Natural killer cell (primary cell): Measurements from ENCODE around the gene PPP1R11. TPM values are rescaled to one million over a fixed set of nuclear protein-coding genes. Genes with fewer than 3 reads are reported as not detected.
"Not testable (repeated sequence)": the region's sequence is repeated elsewhere in the genome, so short reads cannot be mapped to it uniquely, and the experiment has no call there.

Experiments
- ATAC-seq, 3 donors: fragments of 150-1000 bp in 2 of 3; fragments of 200-7000 bp in 1 of 3; cut with Tn5 transposase; 1 replicate in 1 of 3; 2 replicates in 2 of 3; pipeline ENCODE4 v1.10.0; 2021; ENCODE audit warnings: mild to moderate bottlenecking in 2 of 3, moderate library complexity in 2 of 3
- DNase-seq, 2 donors: peaks; one replicate each; pipeline versions ENCODE4 v3.0.0 to v3.0.0-alpha.2; 2013 to 2021; ENCODE audit warnings: mixed read lengths in 1 of 2
- H3K27ac ChIP-seq: one replicate; pipeline ENCODE4 v1.5.1; 2013; ENCODE audit warnings: mild to moderate bottlenecking, low read length
- H3K27me3 ChIP-seq: one replicate; pipeline ENCODE4 v1.6.1; 2013; ENCODE audit warnings: low read length; ENCODE audit not compliant: control insufficient read depth, insufficient read depth
- H3K36me3 ChIP-seq: one replicate; pipeline ENCODE4 v1.6.1; 2013; ENCODE audit warnings: low read length; ENCODE audit not compliant: control insufficient read depth, insufficient read depth
- H3K4me1 ChIP-seq: one replicate; pipeline ENCODE4 v1.6.1; 2013; ENCODE audit warnings: low read length; ENCODE audit not compliant: control insufficient read depth, insufficient read depth
- H3K4me3 ChIP-seq: one replicate; pipeline ENCODE4 v1.5.1; 2013; ENCODE audit warnings: low read length
- H3K9me3 ChIP-seq: one replicate; pipeline ENCODE4 v1.6.1; 2013; ENCODE audit warnings: low read length; ENCODE audit not compliant: control insufficient read depth, insufficient read depth
- H3K27ac Mint-ChIP-seq, 2 donors: one replicate each; pipeline ENCODE4 v1.8.0; 2022; ENCODE audit warnings: mild to moderate bottlenecking in 2 of 2, mixed read lengths in 2 of 2, moderate library complexity in 1 of 2
- H3K27me3 Mint-ChIP-seq, 2 donors: one replicate each; pipeline ENCODE4 v1.8.0; 2022; ENCODE audit warnings: low read depth in 2 of 2, mixed read lengths in 2 of 2
- H3K36me3 Mint-ChIP-seq: one replicate; pipeline ENCODE4 v1.8.0; 2022; ENCODE audit warnings: mixed read lengths
- H3K4me1 Mint-ChIP-seq, 2 donors: one replicate each; pipeline ENCODE4 v1.8.0; 2022; ENCODE audit warnings: mixed read lengths in 2 of 2
- H3K4me3 Mint-ChIP-seq: one replicate; pipeline ENCODE4 v1.8.0; 2022; ENCODE audit warnings: mild to moderate bottlenecking, moderate library complexity, mixed read lengths
- H3K9me3 Mint-ChIP-seq, 2 donors: one replicate each; pipeline ENCODE4 v1.8.0; 2022; ENCODE audit warnings: mixed read lengths in 2 of 2
- WGBS: methylation state at CpG from one replicate; pipeline ENCODE4 v1.1.7; 2013; ENCODE audit warnings: missing lambda C conversion rate; ENCODE audit not compliant: insufficient coverage; 5-methylcytosine and 5-hydroxymethylcytosine counted together
- intact Hi-C: fragments of 100-400 bp; cut with micrococcal nuclease; formaldehyde crosslinking; loops from one replicate; pipeline ENCODE4 v1.14.2; 2022
- total RNA-seq, 4 donors: library from RNA; stranded (reverse); fragments of 120-200 nt in 1 of 4; gene quantifications; one replicate each; pipeline versions ENCODE4 v1.2.3 to v1.2.4, GENCODE V29; 2013 to 2022
- TF ChIP-seq, protein P1 (sequence below): fragments of 200-600 bp; IDR thresholded peaks from one replicate; pipeline ENCODE4 v1.8.0; 2022; ENCODE audit warnings: antibody characterized with exemption

Gene PPP1R11
- total RNA-seq, 3 donors from 2014 or later (not counting 1 experiment from before 2014, with no cell fraction given): 52.9 to 75.3 (median 61.1) TPM

DNA sequence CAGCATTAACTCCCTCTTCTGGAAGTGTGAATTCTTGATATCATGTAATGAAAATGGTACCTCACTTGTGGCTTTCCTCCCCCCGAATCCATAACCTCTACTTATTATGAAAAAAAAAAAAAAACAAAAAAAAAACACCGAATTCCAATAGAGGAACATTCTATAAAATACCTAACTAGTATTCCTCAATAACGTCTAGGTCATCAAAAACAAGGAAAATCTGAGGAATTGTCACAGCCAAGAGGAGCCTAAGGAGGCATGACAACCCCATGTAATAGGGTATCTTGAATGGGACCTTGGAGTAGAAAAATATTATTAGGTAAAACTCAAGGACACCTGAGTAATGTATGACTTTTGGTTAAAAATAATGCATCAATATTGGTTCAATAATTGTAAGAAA is 44.8 kb upstream of the PPP1R11 start:
- no peaks in the 10 kb centered on the region for H3K27me3 Mint-ChIP-seq
- Histone ChIP-seq H3K36me3 (peaks cover 2% of the 10 kb centered on the region), H3K9me3 (no peaks in the 10 kb centered on the region), H3K27ac (no peak overlapping the region), H3K4me3 (no peak overlapping the region), H3K27me3 (no peaks in the 10 kb centered on the region), H3K4me1 (no peaks in the 10 kb centered on the region)
- no peaks in the 10 kb centered on the region for H3K4me1 Mint-ChIP-seq
- no peaks in the 10 kb centered on the region for H3K36me3 Mint-ChIP-seq
- H3K4me3 Mint-ChIP-seq: no peak overlapping the region
- intact Hi-C loops: no loop called here
- no peaks in the 10 kb centered on the region for H3K9me3 Mint-ChIP-seq
- DNase-seq (no peak), ATAC-seq (no peak)
- 83% methylated on average over 1 of the region's 3 CpGs for WGBS
- no peak overlapping the region for H3K27ac Mint-ChIP-seq
- TF ChIP-seq, protein P1, sequence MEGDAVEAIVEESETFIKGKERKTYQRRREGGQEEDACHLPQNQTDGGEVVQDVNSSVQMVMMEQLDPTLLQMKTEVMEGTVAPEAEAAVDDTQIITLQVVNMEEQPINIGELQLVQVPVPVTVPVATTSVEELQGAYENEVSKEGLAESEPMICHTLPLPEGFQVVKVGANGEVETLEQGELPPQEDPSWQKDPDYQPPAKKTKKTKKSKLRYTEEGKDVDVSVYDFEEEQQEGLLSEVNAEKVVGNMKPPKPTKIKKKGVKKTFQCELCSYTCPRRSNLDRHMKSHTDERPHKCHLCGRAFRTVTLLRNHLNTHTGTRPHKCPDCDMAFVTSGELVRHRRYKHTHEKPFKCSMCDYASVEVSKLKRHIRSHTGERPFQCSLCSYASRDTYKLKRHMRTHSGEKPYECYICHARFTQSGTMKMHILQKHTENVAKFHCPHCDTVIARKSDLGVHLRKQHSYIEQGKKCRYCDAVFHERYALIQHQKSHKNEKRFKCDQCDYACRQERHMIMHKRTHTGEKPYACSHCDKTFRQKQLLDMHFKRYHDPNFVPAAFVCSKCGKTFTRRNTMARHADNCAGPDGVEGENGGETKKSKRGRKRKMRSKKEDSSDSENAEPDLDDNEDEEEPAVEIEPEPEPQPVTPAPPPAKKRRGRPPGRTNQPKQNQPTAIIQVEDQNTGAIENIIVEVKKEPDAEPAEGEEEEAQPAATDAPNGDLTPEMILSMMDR: no peak

- H3K27ac ChIP-seq, intact Hi-C loops, H3K27me3 ChIP-seq, H3K36me3 Mint-ChIP-seq, H3K9me3 ChIP-seq, H3K9me3 Mint-ChIP-seq, H3K36me3 ChIP-seq, H3K4me1 ChIP-seq, H3K4me1 Mint-ChIP-seq, H3K4me3 ChIP-seq, DNase-seq, H3K4me3 Mint-ChIP-seq, H3K27me3 Mint-ChIP-seq, H3K27ac Mint-ChIP-seq, ATAC-seq: not testable (repeated sequence)
These were observed 44.3 kb upstream of the PPP1R11 start for GRCh38 chr6:30022712-30023111.

DNA sequence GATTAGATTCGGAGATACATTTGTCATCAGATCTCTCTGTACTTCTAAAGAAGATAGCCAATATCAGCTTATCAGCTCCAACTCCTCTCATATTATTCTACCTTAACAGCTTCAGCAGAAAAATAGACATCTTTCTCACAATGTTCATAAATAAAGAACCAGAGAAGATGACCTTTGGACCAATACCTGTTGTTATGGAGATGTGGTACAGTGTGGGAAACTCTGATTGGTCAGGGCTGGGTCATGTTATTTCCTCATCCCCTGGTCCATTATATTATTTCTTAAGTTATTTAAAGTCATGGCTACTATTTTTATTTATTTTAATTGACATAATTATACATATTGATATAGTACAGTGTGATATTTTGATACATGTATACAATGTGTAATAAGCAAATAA is 41.8 kb upstream of the PPP1R11 start:
- no peaks in the 10 kb centered on the region for H3K36me3 Mint-ChIP-seq
- Histone ChIP-seq H3K36me3 (no peaks in the 10 kb centered on the region), H3K27me3 (no peaks in the 10 kb centered on the region), H3K9me3 (no peaks in the 10 kb centered on the region), H3K4me1 (no peaks in the 10 kb centered on the region), H3K4me3 (no peak overlapping the region), H3K27ac (no peak overlapping the region)
- H3K9me3 Mint-ChIP-seq: no peaks in the 10 kb centered on the region
- 100% methylated on average over 1 of the region's 1 CpG for WGBS
- no peaks in the 10 kb centered on the region for H3K27me3 Mint-ChIP-seq
- no peak overlapping the region for H3K27ac Mint-ChIP-seq
- intact Hi-C loops: no loop called here
- no peak overlapping the region for H3K4me3 Mint-ChIP-seq
- H3K4me1 Mint-ChIP-seq: no peaks in the 10 kb centered on the region
- ATAC-seq: no peak
- TF ChIP-seq, protein P1: no peak
- DNase-seq: no peak

DNA sequence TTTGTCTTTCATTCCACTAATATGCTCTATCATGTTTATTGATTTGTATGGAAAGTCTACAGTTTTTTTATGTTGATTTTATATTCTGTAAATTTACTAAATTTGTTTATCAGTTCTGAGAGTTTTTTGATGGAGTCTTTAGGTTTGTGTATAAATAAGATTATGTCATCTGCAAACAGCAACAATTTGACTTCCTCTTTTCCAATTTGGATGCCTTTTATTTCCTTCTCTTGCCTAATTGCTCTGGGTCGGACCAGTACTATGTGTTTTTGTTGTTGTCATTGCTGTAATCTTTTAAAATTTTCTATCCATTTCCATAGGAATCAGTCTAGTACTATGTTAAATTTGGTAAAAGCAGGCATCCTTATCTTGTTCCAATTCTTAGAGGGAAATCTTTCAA is 37.4 kb upstream of the PPP1R11 start:
- Mint-ChIP-seq H3K4me3 (no peak overlapping the region), H3K36me3 (no peaks in the 10 kb centered on the region), H3K4me1 (no peaks in the 10 kb centered on the region), H3K9me3 (no peaks in the 10 kb centered on the region), H3K27me3 (no peaks in the 10 kb centered on the region), H3K27ac (no peak overlapping the region)
- no peaks in the 10 kb centered on the region for H3K4me1 ChIP-seq
- H3K27me3 ChIP-seq: no peaks in the 10 kb centered on the region
- H3K36me3 ChIP-seq: peaks cover 1% of the 10 kb centered on the region
- ATAC-seq (no peak), DNase-seq (no peak)
- WGBS: no CpG with 5 or more reads among the region's 1 CpG
- no peak overlapping the region for H3K27ac ChIP-seq
- intact Hi-C loops: no loop called here
- H3K4me3 ChIP-seq: no peak overlapping the region
- H3K9me3 ChIP-seq: no peaks in the 10 kb centered on the region
- TF ChIP-seq, protein P1: no peak
